K562 (cell line): ENCODE measurements around the gene PHTF2. TPM values are rescaled to one million over a fixed set of nuclear protein-coding genes. Genes with fewer than 3 reads are reported as not detected.

Source experiments
- C11orf30 ChIP-seq: fragments of 450-650 bp; IDR thresholded peaks from 2 replicates; pipeline ENCODE4 v1.6.1; 2016; ENCODE audit warnings: low read depth, mild to moderate bottlenecking
- CBX1 ChIP-seq: sonication (generic); IDR thresholded peaks from 2 replicates; pipeline ENCODE4 v1.6.1; 2016; ENCODE audit warnings: antibody characterized with exemption, low read depth, mild to moderate bottlenecking
- E2F5 ChIP-seq: sonication (generic); formaldehyde crosslinking; IDR thresholded peaks from 2 replicates; pipeline ENCODE4 v1.8.0; 2022; ENCODE audit warnings: mild to moderate bottlenecking, missing genetic modification reagents
- EHMT2 ChIP-seq: fragments of 450-650 bp; IDR thresholded peaks from 2 replicates; pipeline ENCODE4 v1.6.1; 2018; ENCODE audit warnings: antibody characterized with exemption
- EZH2 ChIP-seq: IDR thresholded peaks from 2 replicates; pipeline ENCODE4 v1.6.1; 2012; ENCODE audit warnings: low read depth, mild to moderate bottlenecking, inconsistent platforms, low read length, borderline replicate concordance
- FOXK2 ChIP-seq, 2 experiments: fragments of 450-650 bp; IDR thresholded peaks in 1 of 2; conservative IDR thresholded peaks in 1 of 2; 2 replicates each; pipeline ENCODE4 v1.6.1; 2016; ENCODE audit warnings: low read depth in 2 of 2, mild to moderate bottlenecking in 1 of 2
- FOXM1 ChIP-seq, 2 experiments: fragments of 450-650 bp in 1 of 2; sonication (generic) in 1 of 2; formaldehyde crosslinking in 1 of 2; IDR thresholded peaks; 2 replicates each; pipeline versions ENCODE4 v1.6.1 to v1.9.0; 2017 to 2022; ENCODE audit warnings: low read depth in 2 of 2, mild to moderate bottlenecking in 2 of 2, missing genetic modification reagents in 1 of 2, moderate library complexity in 1 of 2
- HDAC8 ChIP-seq: fragments of 450-650 bp; IDR thresholded peaks from 2 replicates; pipeline ENCODE4 v1.6.1; 2016; ENCODE audit warnings: mild to moderate bottlenecking, missing genetic modification characterization, moderate library complexity, missing compliant biosample characterization
- HEY1 ChIP-seq: fragments of 250-450 bp; sonication (Bioruptor Pico); IDR thresholded peaks from 2 replicates; pipeline ENCODE4 v1.5.0; 2020; ENCODE audit warnings: mild to moderate bottlenecking, moderate library complexity, borderline replicate concordance
- IFI16 ChIP-seq: fragments of 250-450 bp; sonication (Bioruptor Pico); IDR thresholded peaks from 2 replicates; pipeline ENCODE4 v2.1.2; 2022; ENCODE audit warnings: mild to moderate bottlenecking, inconsistent platforms
- MTA2 ChIP-seq: fragments of 450-650 bp; IDR thresholded peaks from 2 replicates; pipeline ENCODE4 v1.6.1; 2016; ENCODE audit warnings: low read depth
- MYBL2 ChIP-seq, 2 experiments: fragments of 450-650 bp in 1 of 2; sonication (generic) in 1 of 2; formaldehyde crosslinking in 1 of 2; IDR thresholded peaks; 2 replicates each; pipeline versions ENCODE4 v1.6.1 to v1.8.1; 2017 to 2022; ENCODE audit warnings: borderline replicate concordance in 1 of 2, inconsistent platforms in 1 of 2, low read depth in 1 of 2, mild to moderate bottlenecking in 1 of 2, missing genetic modification reagents in 1 of 2, moderate library complexity in 1 of 2
- NR2C1 ChIP-seq, 2 experiments: fragments of 450-650 bp; IDR thresholded peaks; 2 replicates each; pipeline ENCODE4 v1.6.1; 2017; ENCODE audit warnings: mild to moderate bottlenecking in 2 of 2, antibody characterized with exemption in 1 of 2, inconsistent platforms in 1 of 2, missing compliant biosample characterization in 1 of 2, missing genetic modification characterization in 1 of 2
- RCOR1 ChIP-seq, 2 experiments: IDR thresholded peaks; 2 replicates each; pipeline ENCODE4 v1.6.1; 2012; ENCODE audit warnings: low read depth in 2 of 2, low read length in 2 of 2, borderline replicate concordance in 1 of 2, improper control_type of control experiment in 1 of 2
- SNAPC5 ChIP-seq: fragments of 250-450 bp; sonication (Bioruptor Pico); IDR thresholded peaks from 2 replicates; pipeline ENCODE4 v1.8.0; 2021; ENCODE audit warnings: moderate library complexity, mild to moderate bottlenecking, inconsistent platforms
- SRSF1 ChIP-seq: fragments of 200-400 bp; formaldehyde crosslinking; IDR thresholded peaks from 2 replicates; pipeline ENCODE4 v1.6.1; 2017; ENCODE audit warnings: mild to moderate bottlenecking, low read depth, low read length, moderate library complexity
- STAT5A ChIP-seq: IDR thresholded peaks from 2 replicates; pipeline ENCODE4 v1.6.1; 2012; ENCODE audit warnings: low read length, inconsistent platforms, borderline replicate concordance
- TRIM24 ChIP-seq, 2 experiments: fragments of 450-650 bp; IDR thresholded peaks; 2 replicates each; pipeline ENCODE4 v1.6.1; 2016
- TRIM28 ChIP-seq: fragments of 450-650 bp; IDR thresholded peaks from 2 replicates; pipeline ENCODE4 v1.6.1; 2017
- UBTF ChIP-seq, 2 experiments: IDR thresholded peaks; 2 replicates each; pipeline ENCODE4 v1.6.1; 2012; ENCODE audit warnings: improper control_type of control experiment in 2 of 2, low read depth in 2 of 2, low read length in 2 of 2, borderline replicate concordance in 1 of 2
- YY1 ChIP-seq, 3 experiments: IDR thresholded peaks; 2 replicates each; pipeline ENCODE4 v1.6.1; 2011; ENCODE audit warnings: low read length in 2 of 3, mild to moderate bottlenecking in 2 of 3, moderate library complexity in 2 of 3, borderline replicate concordance in 1 of 3, control low read depth in 1 of 3, low read depth in 1 of 3; ENCODE audit not compliant: insufficient read depth in 3 of 3, insufficient replicate concordance in 2 of 3, control insufficient read depth in 1 of 3, insufficient read length in 1 of 3; ENCODE audit errors: extremely low read depth in 1 of 3
- ZFPM2 ChIP-seq: fragments of 250-450 bp; sonication (Bioruptor Pico); IDR thresholded peaks from 2 replicates; pipeline ENCODE4 v1.5.1; 2022; ENCODE audit warnings: mild to moderate bottlenecking
- ZNF354B ChIP-seq: fragments of 250-450 bp; sonication (Bioruptor Pico); IDR thresholded peaks from 2 replicates; pipeline ENCODE4 v1.4.0; 2020
- ZNF436 ChIP-seq: fragments of 250-450, 450-650 bp; sonication (Bioruptor Pico); formaldehyde crosslinking; IDR thresholded peaks from 2 replicates; pipeline ENCODE4 v1.7.0; 2020; ENCODE audit warnings: mild to moderate bottlenecking
- ZNF586 ChIP-seq: fragments of 450-650 bp; formaldehyde crosslinking; conservative IDR thresholded peaks from 2 replicates; pipeline ENCODE4 v1.4.0; 2020; ENCODE audit warnings: mild to moderate bottlenecking, moderate library complexity
- polyA plus RNA-seq, 8 experiments: library from polyadenylated mRNA; depleted of rRNA in 4 of 8; stranded (reverse) in 5 of 8; unstranded in 3 of 8; fragments of >200 nt; fragmentation: Nextera tagmentation in 2 of 8; fragmentation: Illumina TruSeq in 1 of 8; extraction: Ambion mirVana in 2 of 8; extraction: Trizol in 1 of 8; gene quantifications; 2 replicates each; pipeline versions ENCODE4 v1.2.1 to v1.2.3, GENCODE V29; 2011 to 2014; ENCODE audit warnings: inconsistent platforms in 1 of 8, missing spikeins in 1 of 8
- total RNA-seq, 7 experiments: library from RNA; depleted of rRNA in 6 of 7; stranded (reverse); fragments of >200 nt in 6 of 7; fragmentation: Illumina TruSeq in 2 of 7; extraction: Trizol in 2 of 7; gene quantifications; 2 replicates each; pipeline versions ENCODE4 v1.2.1 to v1.2.3, GENCODE V29; 2011 to 2021; ENCODE audit warnings: low replicate concordance in 1 of 7

The PHTF2 gene
- total and polyA plus RNA-seq, 9 of the 15 experiments (the other 6 are each of a cell fraction or from before 2014, with no cell fraction given), result 17.9 to 43.6 (median 25.4) TPM

GRCh38 chr7:77913977-77914607, 115.5 kb downstream of the PHTF2 start (continued):
- TF ChIP-seq RCOR1 (IDR thresholded peaks at IDR 0.05; ENCODE audit: borderline replicate concordance in 1 of 2, low read depth in 2 of 2, low read length in 2 of 2), result peak in 1 of 2 experiments; percentile 88; a peak in 2 of 4 replicates
- peak in 1 of 2 experiments; percentile 53; a peak in 1 of 4 replicates for TF ChIP-seq UBTF (IDR thresholded peaks at IDR 0.05; ENCODE audit: borderline replicate concordance in 1 of 2, low read depth in 2 of 2, low read length in 2 of 2)
- no peak for TF ChIP-seq ZNF354B
- TF ChIP-seq HEY1 (CRISPR knock-in tag), result no peak
- no peak for TF ChIP-seq SRSF1
- peak in 1 of 2 experiments; percentile 64; a peak in 2 of 4 replicates for TF ChIP-seq TRIM24 (IDR thresholded peaks at IDR 0.05)
- TF ChIP-seq FOXK2 (conservative IDR thresholded peaks at IDR 0.05 in 1 of 2, IDR thresholded peaks at IDR 0.05 in 1 of 2; ENCODE audit: low read depth in 2 of 2), result peak in 1 of 2 experiments; percentile 19; a peak in 1 of 4 replicates
- no peak for TF ChIP-seq ZFPM2
- no peak for TF ChIP-seq CBX1
- no peak for TF ChIP-seq IFI16 (CRISPR knock-in tag)
- no peak for TF ChIP-seq ZNF436 (CRISPR knock-in tag)
- TF ChIP-seq EHMT2, result 0 out of 2 replicates have a peak, but pooled peaks have one; percentile 54
- no peak for TF ChIP-seq C11orf30
- no peak for TF ChIP-seq ZNF586 (CRISPR knock-in tag)
- no peak for TF ChIP-seq EZH2
- TF ChIP-seq YY1 (IDR thresholded peaks at IDR 0.05; ENCODE audit: borderline replicate concordance in 1 of 3, control insufficient read depth in 1 of 3, extremely low read depth in 1 of 3, insufficient read depth in 3 of 3, insufficient read length in 1 of 3, insufficient replicate concordance in 2 of 3, low read depth in 1 of 3, low read length in 2 of 3), result no peak
- 0 out of 2 replicates have a peak, but pooled peaks have one; percentile 21 for TF ChIP-seq MTA2
- TF ChIP-seq SNAPC5 (CRISPR knock-in tag), result no peak
- no peak for TF ChIP-seq HDAC8 (tag)
- no peak for TF ChIP-seq E2F5 (CRISPR knock-in tag)
- peak; percentile 40; the same call in 1 of the 2 replicates for TF ChIP-seq TRIM28
- TF ChIP-seq STAT5A, result peak; percentile 90
- TF ChIP-seq FOXM1 (IDR thresholded peaks at IDR 0.05; ENCODE audit: low read depth), result peak; percentile 76
- no peak for TF ChIP-seq FOXM1 (CRISPR knock-in tag; IDR thresholded peaks at IDR 0.05; ENCODE audit: low read depth)
- no peak for TF ChIP-seq MYBL2 (IDR thresholded peaks at IDR 0.05; ENCODE audit: low read depth)
- TF ChIP-seq MYBL2 (CRISPR knock-in tag; IDR thresholded peaks at IDR 0.05; ENCODE audit: borderline replicate concordance), result no peak
- TF ChIP-seq NR2C1 (IDR thresholded peaks at IDR 0.05), result no peak
- TF ChIP-seq NR2C1 (tag; IDR thresholded peaks at IDR 0.05), result no peak
